Fibroblast of lung (primary cell): ENCODE results near the gene LMO7.

Experiments
- CTCF ChIP-seq, 2 donors: IDR thresholded peaks in 1 of 2; conservative IDR thresholded peaks in 1 of 2; 1 replicate in 1 of 2; 2 replicates in 1 of 2; pipeline ENCODE4 v1.5.1; 2011 to 2012; ENCODE audit warnings: low read length in 2 of 2, control low read depth in 1 of 2, inconsistent platforms in 1 of 2, low read depth in 1 of 2, mild to moderate bottlenecking in 1 of 2
- EZH2 ChIP-seq: IDR thresholded peaks from 2 replicates; pipeline ENCODE4 v1.5.1; 2012; ENCODE audit warnings: low read length, control low read depth, mild to moderate bottlenecking; ENCODE audit errors: missing control alignments

GRCh38 chr13:75617230-75617629, 18.9 kb upstream of the LMO7 start:
- TF ChIP-seq EZH2 (no peak), CTCF (conservative IDR thresholded peaks at IDR 0.05 in 1 of 2, IDR thresholded peaks at IDR 0.05 in 1 of 2; ENCODE audit: low read depth in 1 of 2, low read length in 2 of 2) (no peak)
